HG03108 (cell line): Measurements from ENCODE around the gene RAB2B.

Experiments used
- ATAC-seq: cut with Tn5 transposase; IDR thresholded peaks from one replicate; pipeline ENCODE4 v1.9.1; 2021; ENCODE audit warnings: moderate library complexity; ENCODE audit not compliant: unreplicated experiment

Gene RAB2B

GRCh38 chr14:21476925-21477681 is at the start of gene RAB2B, which contains the start of gene TOX4:
RAB2B (minus strand) TSS chr14:21476959; CDS start chr14:21476872, 87 bp downstream.
TOX4 (plus strand) TSS chr14:21477195; CDS start chr14:21477279, 84 bp downstream.
- peak; percentile 100 for ATAC-seq

- ATAC-seq: no peak
These were observed 49.4 kb upstream of the RAB2B start, which contains the start of gene SALL2 for GRCh38 chr14:21525962-21526671. SALL2 (minus strand) TSS chr14:21526346; CDS start chr14:21526127, 219 bp downstream.

- ATAC-seq: no peak
These were observed 48.8 kb upstream of the RAB2B start for GRCh38 chr14:21525571-21525961.

GRCh38 chr14:21524575-21525490 is 48.1 kb upstream of the RAB2B start:
- ATAC-seq: no peak

DNA sequence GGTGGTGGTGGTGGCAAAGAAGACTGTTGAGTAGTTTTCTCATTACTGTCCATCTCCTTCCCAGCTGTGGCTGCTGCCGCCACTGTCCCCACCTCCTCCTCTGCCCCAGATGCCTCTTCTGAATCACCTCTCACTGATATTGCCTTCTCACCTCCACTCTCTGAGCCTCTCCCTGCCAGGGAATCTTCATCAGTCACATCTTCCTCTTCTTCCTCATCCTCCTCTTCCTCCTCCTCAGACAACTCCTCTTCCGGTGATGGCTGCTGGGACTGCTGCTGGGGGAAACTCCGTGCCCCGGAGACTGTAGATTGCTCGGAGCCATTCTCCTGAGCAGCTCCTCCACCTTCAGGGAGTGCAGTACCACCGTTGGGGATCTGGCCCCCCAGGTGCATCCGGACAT is 46.4 kb upstream of the RAB2B start:
- ATAC-seq: no peak

- ATAC-seq: no peak
These were observed 44.7 kb upstream of the RAB2B start for GRCh38 chr14:21521501-21521900.

DNA sequence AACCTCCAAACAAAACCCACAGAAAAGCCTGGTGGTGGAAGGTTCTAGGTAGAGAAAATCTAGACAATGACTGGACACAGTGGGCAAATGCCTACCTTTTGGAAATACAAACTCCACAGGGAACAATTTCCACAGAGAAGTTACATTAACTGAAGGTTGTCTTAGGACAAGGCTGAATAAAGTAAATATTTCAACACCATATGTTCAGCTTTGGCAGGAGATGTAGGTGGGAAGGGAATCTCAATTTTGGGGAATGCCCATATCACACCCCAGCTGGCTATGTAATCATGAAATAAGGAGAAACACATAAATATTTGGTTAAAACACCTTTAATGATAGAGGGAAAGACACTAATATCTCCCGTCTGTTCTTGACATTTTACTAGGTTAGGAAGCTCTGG is 44.0 kb upstream of the RAB2B start:
- no peak for ATAC-seq

DNA sequence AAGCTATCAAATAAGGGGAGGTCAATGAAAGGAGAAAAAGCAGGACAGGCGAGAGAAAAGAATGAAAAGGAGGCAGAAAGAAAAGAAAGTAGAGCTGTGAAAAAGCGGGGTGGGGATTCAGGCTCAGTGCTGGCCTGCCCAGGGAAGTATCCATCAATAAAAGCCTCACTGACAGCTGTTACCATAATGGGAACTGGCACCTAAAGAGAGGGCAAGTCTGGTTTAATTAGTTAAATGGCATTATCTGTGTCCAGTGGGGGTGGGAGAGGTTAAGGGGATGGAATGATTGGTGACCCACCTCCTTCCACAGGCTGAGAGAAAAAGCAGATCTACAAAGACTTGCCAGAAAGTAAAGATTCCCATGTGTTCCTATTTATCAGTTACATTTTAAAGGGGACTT is 42.0 kb upstream of the RAB2B start:
- no peak for ATAC-seq

DNA sequence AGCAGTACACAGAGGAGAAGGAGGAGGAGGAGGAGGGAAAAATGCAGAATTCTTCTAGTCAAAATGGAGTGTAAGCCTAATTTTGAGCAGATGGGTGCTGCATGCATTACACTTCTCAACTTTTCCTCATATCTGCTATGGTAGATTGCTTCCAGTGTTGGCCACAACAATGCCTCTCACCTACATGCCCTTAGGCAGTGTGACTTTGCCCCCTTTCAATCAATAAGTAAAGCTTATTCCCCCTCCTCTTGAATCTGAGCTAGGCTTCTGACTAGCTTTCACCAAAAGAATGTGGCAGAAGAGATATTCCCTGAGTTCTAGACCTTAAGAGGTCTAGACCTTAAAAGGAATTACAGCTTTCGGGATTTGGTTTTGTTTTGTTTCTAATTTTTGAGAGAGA is 37.6 kb upstream of the RAB2B start:
- no peak for ATAC-seq

DNA sequence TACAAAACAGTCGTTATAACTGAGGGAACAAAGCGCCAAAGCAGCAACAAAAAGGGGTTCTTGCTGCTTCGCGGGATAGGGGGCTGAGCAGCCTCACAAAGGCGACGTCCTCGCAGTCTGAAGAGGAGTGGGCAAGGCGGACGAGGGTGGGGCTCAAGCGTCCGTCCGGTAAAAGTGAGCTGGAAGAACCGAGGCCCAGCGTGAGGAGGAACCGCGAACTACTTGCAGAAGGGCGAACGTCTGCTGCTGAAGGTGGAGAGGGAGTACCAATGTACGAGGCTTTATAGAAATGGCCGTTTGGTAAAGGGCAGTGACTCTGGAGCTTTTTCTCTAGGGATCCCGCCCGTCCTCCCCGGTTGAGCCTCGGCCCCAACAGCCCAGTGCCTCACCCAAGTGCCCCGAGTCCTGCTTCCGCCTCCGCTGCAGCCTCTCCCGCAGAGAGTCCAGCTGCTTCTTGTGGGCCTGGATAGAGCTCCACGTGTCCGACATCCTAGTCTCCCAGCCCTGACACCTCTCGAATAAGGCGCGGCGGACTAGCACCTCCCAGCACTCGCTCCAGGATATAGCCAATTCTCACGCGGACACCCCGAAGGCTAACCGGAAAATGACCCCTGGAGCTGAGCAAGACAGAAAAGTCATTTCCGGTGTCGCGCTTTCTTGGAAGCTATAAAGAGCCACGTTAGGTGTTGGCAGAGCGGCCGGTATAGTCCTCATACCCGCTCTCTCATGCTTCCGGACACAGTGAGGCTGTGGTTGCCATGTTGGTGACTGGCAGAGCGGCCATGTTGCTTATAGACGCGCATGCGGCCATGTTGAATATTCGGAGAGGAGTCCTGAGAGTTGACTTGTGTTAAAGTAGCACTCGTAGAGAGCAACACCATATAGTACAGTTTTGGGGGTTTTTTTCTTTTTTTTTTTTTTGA is 34.2 kb upstream of the RAB2B start, which contains the start of gene METTL3:
TSS of gene METTL3 (minus strand) at position 606 of the 923 bp plus-strand sequence. CDS start at position 489, 117 bp downstream.
- peak; percentile 98 for ATAC-seq

GRCh38 chr14:21509432-21510143 is 32.8 kb upstream of the RAB2B start:
- no peak for ATAC-seq

GRCh38 chr14:21506557-21506956 is 29.8 kb upstream of the RAB2B start:
- ATAC-seq: no peak

DNA sequence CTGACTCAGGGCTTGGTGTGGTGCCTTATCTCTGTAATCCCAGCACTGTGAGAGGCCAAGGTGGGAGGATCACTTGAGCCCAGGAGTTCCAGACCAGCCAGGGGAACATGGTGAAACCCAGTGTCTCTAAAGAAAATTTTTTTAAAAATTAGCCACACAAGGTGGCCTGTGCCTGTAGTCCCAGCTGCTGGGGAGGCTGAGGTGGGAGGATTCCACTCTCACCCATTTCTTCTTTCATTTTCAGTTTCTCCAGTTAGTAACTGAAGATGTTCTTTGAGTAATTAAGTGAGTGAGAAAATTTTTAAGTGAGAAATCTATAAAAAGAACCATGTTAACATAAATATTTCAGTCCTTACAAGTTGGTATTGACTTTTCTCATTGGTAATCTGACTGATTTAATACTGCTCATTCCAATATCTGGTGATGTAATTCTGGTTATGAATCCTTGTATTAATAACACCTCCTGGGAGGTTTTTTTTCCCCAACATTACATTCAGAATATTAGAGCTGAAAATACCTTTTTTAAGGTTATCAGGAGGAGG is 28.3 kb upstream of the RAB2B start:
- ATAC-seq: peak; percentile 68

DNA sequence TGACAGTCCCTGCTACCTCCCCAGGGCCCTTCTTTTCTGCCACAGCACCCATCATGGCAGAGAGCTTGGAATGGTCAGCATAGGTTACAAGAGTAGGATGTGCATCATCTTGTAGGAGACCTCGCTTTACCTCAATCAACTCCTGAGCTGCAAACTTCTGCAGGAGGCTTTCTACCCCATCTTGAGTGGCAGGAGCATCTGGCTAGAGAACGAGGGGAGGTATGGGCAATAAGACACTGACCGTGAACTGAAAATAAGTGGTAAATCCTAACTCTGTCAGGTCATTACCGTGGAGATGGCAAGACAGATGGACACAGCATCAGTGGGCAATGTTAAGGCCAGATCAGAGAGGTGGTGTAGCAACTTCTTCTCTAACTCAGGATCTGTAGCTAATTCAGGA is 26.6 kb upstream of the RAB2B start:
- no peak for ATAC-seq

DNA sequence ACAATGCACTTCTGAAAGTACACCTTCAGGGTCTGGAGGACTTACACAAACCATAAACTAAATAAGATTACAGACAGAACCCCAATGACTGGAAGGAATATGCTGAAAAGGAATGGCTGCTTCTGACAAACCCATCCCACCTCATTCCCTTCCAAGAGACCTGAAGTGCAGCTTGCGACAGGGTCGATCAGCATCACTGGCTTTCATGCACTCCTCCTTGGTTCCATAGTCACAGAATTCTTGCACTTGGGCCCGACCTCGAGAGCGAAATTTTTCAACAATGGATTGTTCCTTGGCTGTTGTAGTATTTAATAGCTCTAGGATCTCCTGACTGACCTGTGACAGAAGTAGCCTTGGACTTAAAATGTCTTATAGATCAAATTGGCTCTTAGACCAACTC is 24.8 kb upstream of the RAB2B start:
- ATAC-seq: no peak

DNA sequence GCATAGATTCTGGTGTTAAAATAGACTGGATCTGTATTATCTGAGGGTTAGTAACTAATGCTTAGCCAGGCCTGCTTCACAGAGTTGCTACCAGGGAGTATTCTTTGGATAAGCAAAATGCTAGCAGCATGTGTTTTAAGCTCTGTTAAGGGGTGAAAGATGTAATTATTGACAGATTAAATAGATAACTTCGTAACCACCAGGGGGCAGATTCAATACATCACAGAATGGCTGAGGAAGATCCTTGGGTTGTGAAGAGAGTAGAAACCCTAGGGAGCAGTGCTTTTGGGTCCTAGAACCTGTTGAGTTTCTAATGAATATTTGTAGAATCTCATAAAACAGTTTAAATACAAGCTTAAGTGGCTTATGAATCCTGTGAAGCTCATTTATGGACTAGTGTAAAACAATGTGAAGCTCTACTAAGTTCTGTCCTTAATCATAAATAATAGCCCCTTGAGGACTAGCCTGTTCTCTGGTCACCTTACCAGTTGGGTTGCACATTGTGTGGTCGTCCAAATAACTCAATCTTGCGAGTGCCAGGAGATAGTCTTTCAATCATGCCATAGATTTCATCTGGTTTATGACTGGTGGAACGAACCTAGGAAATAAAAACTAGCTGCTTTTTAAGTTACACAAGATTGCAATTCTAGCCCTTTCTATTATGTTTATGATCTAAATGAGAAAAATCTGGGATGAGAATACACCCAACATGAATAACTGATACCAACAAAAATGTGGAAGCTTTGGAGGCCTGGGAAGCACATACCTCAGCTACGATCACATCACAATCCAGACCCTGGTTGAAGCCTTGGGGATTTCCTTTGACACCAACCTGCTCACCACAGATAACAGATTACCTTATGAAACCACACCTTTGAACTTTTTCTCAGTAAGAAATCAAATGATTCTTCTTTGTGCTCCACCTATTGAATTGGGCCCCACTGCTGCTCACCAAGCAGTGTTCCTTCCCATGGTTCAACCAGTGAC is 22.1 kb upstream of the RAB2B start:
- ATAC-seq: peak; percentile 48

DNA sequence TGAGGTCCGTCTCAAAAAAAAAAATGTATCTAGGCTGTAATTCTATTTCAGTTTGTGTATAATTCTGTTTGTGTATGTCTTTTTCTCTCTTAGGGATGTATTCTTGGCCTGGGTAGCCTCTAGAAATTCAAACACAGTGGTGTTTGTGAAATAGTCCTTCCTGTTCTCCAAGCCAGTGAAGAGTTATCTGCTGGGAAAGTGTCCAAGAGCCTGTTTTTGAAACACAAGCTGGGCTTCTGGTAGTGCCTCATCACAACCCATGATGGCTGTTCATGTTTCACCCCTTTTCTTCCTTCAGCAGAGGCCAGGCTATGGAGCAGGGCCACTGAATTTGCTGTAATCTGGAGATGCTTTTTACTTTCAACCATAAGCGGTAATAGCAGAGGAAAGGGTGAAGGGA is 19.7 kb upstream of the RAB2B start:
- no peak for ATAC-seq
